Panc1 (cell line): ENCODE measurements around the gene EPHB1. TPM values are rescaled to one million over a fixed set of nuclear protein-coding genes. Genes with fewer than 3 reads are reported as not detected.

Source experiments
- ATAC-seq: fragments of 200-7000 bp; cut with Tn5 transposase; 2 replicates; pipeline ENCODE4 v1.9.1; 2020; ENCODE audit warnings: mild to moderate bottlenecking, moderate library complexity
- BruUV-seq: library from RNA; stranded (reverse); fragments of 400-500 nt; replicated peaks from 2 replicates; lab custom pipeline; 2021; lab: Mats Ljungman, UMichigan
- CTCF ChIA-PET: fragments of 300-600 bp; sonication (Branson Sonifier 250); formaldehyde crosslinking; loops from one replicate; lab custom pipeline; 2022; ENCODE audit warnings: antibody characterized with exemption; lab: Charles Lee
- POLR2A ChIA-PET: fragments of 300-600 bp; sonication (Branson Sonifier 250); formaldehyde crosslinking; loops from one replicate; lab custom pipeline; 2022; ENCODE audit warnings: antibody characterized with exemption; lab: Charles Lee
- DNase-seq: peaks from one replicate; pipeline ENCODE4 v3.0.0-alpha.2; 2010; ENCODE audit warnings: low read depth, low spot score
- H3K27ac ChIP-seq: 2 replicates; pipeline ENCODE4 v1.5.1; 2011; ENCODE audit warnings: mild to moderate bottlenecking, low read length, inconsistent platforms
- H3K27me3 ChIP-seq: fragments of 200-500 bp; sonication (Bioruptor generic); 2 replicates; pipeline ENCODE4 v1.6.0; 2014; ENCODE audit warnings: low read length, inconsistent platforms; ENCODE audit not compliant: control insufficient read depth, insufficient read depth
- H3K36me3 ChIP-seq: fragments of 200-500 bp; sonication (Bioruptor generic); 2 replicates; pipeline ENCODE4 v1.5.1; 2014; ENCODE audit warnings: inconsistent platforms, mild to moderate bottlenecking, low read length, moderate library complexity; ENCODE audit not compliant: control insufficient read depth, insufficient read depth
- H3K4me1 ChIP-seq: 2 replicates; pipeline ENCODE4 v1.5.1; 2011; ENCODE audit warnings: inconsistent platforms, mild to moderate bottlenecking, low read length, moderate library complexity; ENCODE audit not compliant: control insufficient read depth, insufficient read depth
- H3K4me3 ChIP-seq, 2 experiments: 2 replicates each; pipeline ENCODE4 v1.5.1; 2011 to 2012; ENCODE audit warnings: low read depth in 2 of 2, low read length in 2 of 2, mild to moderate bottlenecking in 2 of 2, inconsistent platforms in 1 of 2, moderate library complexity in 1 of 2
- H3K9me3 ChIP-seq: fragments of 200-500 bp; sonication (Bioruptor generic); 2 replicates; pipeline ENCODE4 v1.5.1; 2014; ENCODE audit warnings: low read depth, mild to moderate bottlenecking, inconsistent platforms, low read length, moderate library complexity; ENCODE audit not compliant: control insufficient read depth, insufficient read depth
- CTCF ChIP-seq: fragments of 450-650 bp; IDR thresholded peaks from 2 replicates; pipeline ENCODE4 v1.5.1; 2017; ENCODE audit warnings: mild to moderate bottlenecking
- POLR2AphosphoS5 ChIP-seq: IDR thresholded peaks from 2 replicates; pipeline ENCODE4 v1.6.1; 2012; ENCODE audit warnings: mild to moderate bottlenecking, low read depth, low read length, moderate library complexity
- REST ChIP-seq, 2 experiments: IDR thresholded peaks; 2 replicates each; pipeline ENCODE4 v1.6.1; 2011 to 2012; ENCODE audit warnings: low read depth in 2 of 2, control low read depth in 1 of 2, low read length in 1 of 2, mild to moderate bottlenecking in 1 of 2, moderate library complexity in 1 of 2; ENCODE audit not compliant: insufficient read depth in 1 of 2
- SIN3A ChIP-seq: IDR thresholded peaks from 2 replicates; pipeline ENCODE4 v1.6.1; 2012; ENCODE audit warnings: low read depth, mild to moderate bottlenecking, low read length, moderate library complexity, borderline replicate concordance; ENCODE audit not compliant: insufficient read depth
- TCF7L2 ChIP-seq: IDR thresholded peaks from 2 replicates; pipeline ENCODE4 v1.6.1; 2011; ENCODE audit warnings: mild to moderate bottlenecking, low read depth, low read length, inconsistent platforms
- in situ Hi-C: cut with HindIII; loops from 2 replicates; pipeline ENCODE4 v1.10.0; 2016; ENCODE audit warnings: low sequenced_read_pairs, low pct_unique_long_range_greater_than_20kb
- intact Hi-C: fragments of 100-400 bp; cut with micrococcal nuclease; formaldehyde crosslinking; loops from one replicate; pipeline ENCODE4 v1.10.0; 2022; ENCODE audit not compliant: unreplicated experiment
- total RNA-seq: library from RNA; stranded (reverse); gene quantifications from one replicate; pipeline ENCODE4 v1.2.1, GENCODE V29; 2021; ENCODE audit not compliant: unreplicated experiment

EPHB1 gene
- total RNA-seq, 1 experiment from 2014 or later = 0.46 TPM

- Histone ChIP-seq H3K9me3 (no peaks in the 10 kb centered on the region), H3K36me3 (no peaks in the 10 kb centered on the region), H3K4me3 (no peak overlapping the region), H3K27me3 (peaks cover 7% of the 10 kb centered on the region; the same call in 1 of the 2 replicates), H3K27ac (no peak overlapping the region), H3K4me1 (no peaks in the 10 kb centered on the region)
- no peak for DNase-seq
- BruUV-seq = no TSS peak
- in situ Hi-C loops = no loop called here
- CTCF ChIA-PET = no interaction called here
- intact Hi-C loops = no loop called here
- POLR2A ChIA-PET = no interaction called here
- TF ChIP-seq SIN3A (no peak), POLR2AphosphoS5 (no peak), CTCF (no peak)
- ATAC-seq = no peak
These were observed 374.6 kb downstream of the EPHB1 start for GRCh38 chr3:135169651-135170050.

- H3K27ac ChIP-seq = no peak overlapping the region
- no peak overlapping the region for H3K4me3 ChIP-seq
- H3K36me3 ChIP-seq = no peaks in the 10 kb centered on the region
- H3K9me3 ChIP-seq = no peaks in the 10 kb centered on the region
- H3K27me3 ChIP-seq = peaks cover 7% of the 10 kb centered on the region; the same call in 1 of the 2 replicates
- TF ChIP-seq POLR2AphosphoS5 (no peak), SIN3A (no peak), REST (IDR thresholded peaks at IDR 0.05; ENCODE audit: insufficient read depth in 1 of 2, low read depth in 2 of 2, low read length in 1 of 2) (no peak), CTCF (no peak), TCF7L2 (no peak)
- POLR2A ChIA-PET = no interaction called here
- no TSS peak for BruUV-seq
- CTCF ChIA-PET = no interaction called here
- DNase-seq (no peak), ATAC-seq (no peak)
- intact Hi-C loops = no loop called here
- in situ Hi-C loops = no loop called here
- H3K4me1 ChIP-seq = no peaks in the 10 kb centered on the region
These were observed 375.7 kb downstream of the EPHB1 start for GRCh38 chr3:135170732-135171131.
